Left colon (tissue), 2 donors: ENCODE data around the gene SESTD1. TPM values are rescaled to one million over a fixed set of nuclear protein-coding genes. Genes with fewer than 3 reads are reported as not detected.
A peak's percentile ranks its signal among the peaks of the same experiment; 100 is the strongest.
"Not testable (repeated sequence)": the region's sequence is repeated elsewhere in the genome, so short reads cannot be mapped to it uniquely, and the experiment has no call there.

Experiments used
- ATAC-seq: fragments of 200-7000 bp; cut with Tn5 transposase; one replicate; pipeline ENCODE4 v1.9.1; 2020; ENCODE audit warnings: mild to moderate bottlenecking, moderate library complexity
- DNase-seq, 2 donors: peaks; one replicate each; pipeline ENCODE4 v3.0.0-alpha.2; 2020
- intact Hi-C, 2 donors: fragments of 100-400 bp; cut with DNase I in 1 of 2; cut with micrococcal nuclease in 1 of 2; formaldehyde crosslinking; loops; one replicate each; pipeline versions ENCODE4 v1.11.2 to v1.14.0; 2022; cut with DNase I, micrococcal nuclease
- total RNA-seq, 2 donors: library from RNA; stranded (reverse); fragmentation: NEBNext Ultra II Directional; extraction: Animal tissue kit (Norgen Biotek cat#: 25700); gene quantifications; one replicate each; pipeline ENCODE4 v1.2.1, GENCODE V29; 2021
- donor health status: DM: no; HTN: no; CAD: no.
- donor health status: DM: yes; HTN: yes; CAD: no.

SESTD1 gene
- total RNA-seq, 2 donors from 2014 or later = 35.9 to 47.5 TPM

- intact Hi-C loops = no loop called here
- no peak for ATAC-seq
- DNase-seq = no peak
Measured at GRCh38 chr2:179243046-179243445, 21.6 kb downstream of the SESTD1 start.

GRCh38 chr2:179240481-179241451, 23.9 kb downstream of the SESTD1 start:
- ATAC-seq (no peak), DNase-seq (no peak)
- intact Hi-C loops = no loop called here

GRCh38 chr2:179239838-179240237, 24.8 kb downstream of the SESTD1 start:
- no peak for DNase-seq
- intact Hi-C loops = no loop called here
- no peak for ATAC-seq

GRCh38 chr2:179239195-179239594, 25.4 kb downstream of the SESTD1 start:
- ATAC-seq (peak; percentile 98), DNase-seq (no peak)
- intact Hi-C loops = no loop called here

- ATAC-seq (no peak), DNase-seq (no peak)
- intact Hi-C loops = no loop called here
Measured at GRCh38 chr2:179238027-179238426, 26.6 kb downstream of the SESTD1 start.

- no peak for ATAC-seq
- intact Hi-C loops = no loop called here
- DNase-seq = no peak
Measured at GRCh38 chr2:179237209-179237946, 27.3 kb downstream of the SESTD1 start.

GRCh38 chr2:179235463-179236108, 29.0 kb downstream of the SESTD1 start:
- DNase-seq (no peak), ATAC-seq (no peak)
- intact Hi-C loops = no loop called here

GRCh38 chr2:179234658-179235240, 29.9 kb downstream of the SESTD1 start:
- intact Hi-C loops = no loop called here
- ATAC-seq = no peak
- DNase-seq = no peak

- DNase-seq = no peak
- no peak for ATAC-seq
- intact Hi-C loops = no loop called here
Measured at GRCh38 chr2:179233626-179234430, 30.8 kb downstream of the SESTD1 start.

- DNase-seq = no peak
- ATAC-seq = no peak
- intact Hi-C loops = no loop called here
Measured at GRCh38 chr2:179233083-179233490, 31.5 kb downstream of the SESTD1 start.

GRCh38 chr2:179226961-179227259, 37.7 kb downstream of the SESTD1 start:
- DNase-seq (no peak), ATAC-seq (no peak)
- intact Hi-C loops = no loop called here

- DNase-seq (no peak), ATAC-seq (no peak)
- intact Hi-C loops = no loop called here
Measured at GRCh38 chr2:179226203-179226960, 38.2 kb downstream of the SESTD1 start.

- intact Hi-C loops = no loop called here
- ATAC-seq = no peak
- DNase-seq = no peak
Measured at GRCh38 chr2:179224361-179224760, 40.3 kb downstream of the SESTD1 start.

GRCh38 chr2:179222076-179222475, 42.6 kb downstream of the SESTD1 start:
- DNase-seq (no peak), ATAC-seq (no peak)
- intact Hi-C loops = no loop called here

GRCh38 chr2:179218848-179219594, 45.6 kb downstream of the SESTD1 start:
- intact Hi-C loops = loop anchor here in 1 of 2 donors (5.0 kb wide), 2 partner anchors 218 to 533 kb away; no protein-coding TSS in a partner anchor
- DNase-seq (peak; percentile 42 to 73), ATAC-seq (peak; percentile 79)

GRCh38 chr2:179214671-179215070, 50.0 kb downstream of the SESTD1 start:
- not testable (repeated sequence) for ATAC-seq, DNase-seq
- intact Hi-C loops = loop anchor here in 1 of 2 donors (5.0 kb wide), 2 partner anchors 223 to 538 kb away; no protein-coding TSS in a partner anchor

GRCh38 chr2:179211355-179211754, 53.3 kb downstream of the SESTD1 start:
- no peak for ATAC-seq

More at GRCh38 chr2:179211355-179211754, 53.3 kb downstream of the SESTD1 start:
- intact Hi-C loops = no loop called here
- no peak for DNase-seq
